Astrocyte of the hippocampus (primary cell): ENCODE results near the gene FN3K.

ENCODE experiments used
- DNase-seq: peaks from one replicate; pipeline ENCODE4 v3.0.0; 2011; ENCODE audit warnings: low read depth, low spot score

FN3K gene

GRCh38 chr17:82703935-82704865 lies 31.2 kb upstream of the FN3K start:
- DNase-seq: no peak

- DNase-seq: no peak
These were observed 30.5 kb upstream of the FN3K start for GRCh38 chr17:82704886-82705285.

- no peak for DNase-seq
These were observed 29.7 kb upstream of the FN3K start for GRCh38 chr17:82705756-82706155.

GRCh38 chr17:82709024-82709675 lies 26.3 kb upstream of the FN3K start:
- no peak for DNase-seq

GRCh38 chr17:82709676-82710498 lies 25.5 kb upstream of the FN3K start:
- no peak for DNase-seq

- no peak for DNase-seq
These were observed 24.7 kb upstream of the FN3K start for GRCh38 chr17:82710499-82711232.

- no peak for DNase-seq
These were observed 22.2 kb upstream of the FN3K start for GRCh38 chr17:82713071-82713723.

- DNase-seq: peak; percentile 99
These were observed 19.0 kb upstream of the FN3K start, which contains the start of gene FN3KRP for GRCh38 chr17:82716203-82717010. Gene FN3KRP (plus strand): TSS chr17:82716706. CDS start chr17:82716756, 50 bp downstream.

GRCh38 chr17:82718986-82719685 lies 16.3 kb upstream of the FN3K start:
- no peak for DNase-seq

- DNase-seq: no peak
These were observed 15.2 kb upstream of the FN3K start for GRCh38 chr17:82720204-82720603.

GRCh38 chr17:82722341-82723013 lies 12.9 kb upstream of the FN3K start:
- DNase-seq: no peak

- DNase-seq: no peak
These were observed 12.1 kb upstream of the FN3K start for GRCh38 chr17:82723169-82723807.

- no peak for DNase-seq
These were observed 9.0 kb upstream of the FN3K start for GRCh38 chr17:82726427-82726826.

GRCh38 chr17:82729479-82730260 lies 5.7 kb upstream of the FN3K start:
- DNase-seq: no peak

- no peak for DNase-seq
These were observed 3.2 kb upstream of the FN3K start for GRCh38 chr17:82732118-82732743.

- no peak for DNase-seq
These were observed 1.2 kb downstream of the FN3K start for GRCh38 chr17:82736511-82737185.
